Fibroblast of mammary gland (primary cell): ENCODE results near the gene SPANXN4.

Experiments used
- DNase-seq: peaks from one replicate; pipeline ENCODE4 v3.0.0-alpha.2; 2010; ENCODE audit warnings: low read depth
- H3K4me3 ChIP-seq: 2 replicates; pipeline ENCODE4 v1.5.1; 2011; ENCODE audit warnings: low read depth, mild to moderate bottlenecking, low read length, moderate library complexity; ENCODE audit not compliant: control insufficient read depth
- CTCF ChIP-seq: conservative IDR thresholded peaks from 2 replicates; pipeline ENCODE4 v1.5.1; 2011; ENCODE audit warnings: low read depth, low read length, inconsistent platforms; ENCODE audit not compliant: control insufficient read depth, insufficient read depth

The SPANXN4 gene

GRCh38 chrX:143082537-143082936 is 56.8 kb downstream of the SPANXN4 start:
- no peak for TF ChIP-seq CTCF
- H3K4me3 ChIP-seq: no peak overlapping the region
- no peak for DNase-seq
